Measurements from ENCODE around the gene WDR93. TPM values are rescaled to one million over a fixed set of nuclear protein-coding genes. Genes with fewer than 3 reads are reported as not detected.

Gene WDR93
- total and polyA plus RNA-seq, 4 donors, result 0.08 TPM; not detected in 2

GRCh38 chr15:89693091-89693490 is 2.5 kb downstream of the WDR93 start:
- TF ChIP-seq HNF4A (conservative IDR thresholded peaks at IDR 0.05) (no peak), FOXA2 (IDR thresholded peaks at IDR 0.05) (no peak), GABPA (IDR thresholded peaks at IDR 0.05 in 1 of 2, conservative IDR thresholded peaks at IDR 0.05 in 1 of 2) (no peak), NR2F2 (IDR thresholded peaks at IDR 0.05) (no peak), EGR1 (IDR thresholded peaks at IDR 0.05; ENCODE audit: low read depth in 2 of 2) (no peak), HNF4G (IDR thresholded peaks at IDR 0.05) (no peak), ZBTB33 (IDR thresholded peaks at IDR 0.05) (no peak), FOXA1 (IDR thresholded peaks at IDR 0.05) (no peak), SP1 (IDR thresholded peaks at IDR 0.05) (no peak), RAD21 (IDR thresholded peaks at IDR 0.05) (no peak), YY1 (IDR thresholded peaks at IDR 0.05) (no peak), JUND (IDR thresholded peaks at IDR 0.05) (no peak), TAF1 (conservative IDR thresholded peaks at IDR 0.05) (no peak), RXRA (IDR thresholded peaks at IDR 0.05) (no peak)
- TF ChIP-seq, protein P1, sequence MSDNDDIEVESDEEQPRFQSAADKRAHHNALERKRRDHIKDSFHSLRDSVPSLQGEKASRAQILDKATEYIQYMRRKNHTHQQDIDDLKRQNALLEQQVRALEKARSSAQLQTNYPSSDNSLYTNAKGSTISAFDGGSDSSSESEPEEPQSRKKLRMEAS (IDR thresholded peaks at IDR 0.05), result no peak
- TF ChIP-seq, protein P2, sequence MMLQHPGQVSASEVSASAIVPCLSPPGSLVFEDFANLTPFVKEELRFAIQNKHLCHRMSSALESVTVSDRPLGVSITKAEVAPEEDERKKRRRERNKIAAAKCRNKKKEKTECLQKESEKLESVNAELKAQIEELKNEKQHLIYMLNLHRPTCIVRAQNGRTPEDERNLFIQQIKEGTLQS (IDR thresholded peaks at IDR 0.05), result no peak
- TF ChIP-seq, protein P3, sequence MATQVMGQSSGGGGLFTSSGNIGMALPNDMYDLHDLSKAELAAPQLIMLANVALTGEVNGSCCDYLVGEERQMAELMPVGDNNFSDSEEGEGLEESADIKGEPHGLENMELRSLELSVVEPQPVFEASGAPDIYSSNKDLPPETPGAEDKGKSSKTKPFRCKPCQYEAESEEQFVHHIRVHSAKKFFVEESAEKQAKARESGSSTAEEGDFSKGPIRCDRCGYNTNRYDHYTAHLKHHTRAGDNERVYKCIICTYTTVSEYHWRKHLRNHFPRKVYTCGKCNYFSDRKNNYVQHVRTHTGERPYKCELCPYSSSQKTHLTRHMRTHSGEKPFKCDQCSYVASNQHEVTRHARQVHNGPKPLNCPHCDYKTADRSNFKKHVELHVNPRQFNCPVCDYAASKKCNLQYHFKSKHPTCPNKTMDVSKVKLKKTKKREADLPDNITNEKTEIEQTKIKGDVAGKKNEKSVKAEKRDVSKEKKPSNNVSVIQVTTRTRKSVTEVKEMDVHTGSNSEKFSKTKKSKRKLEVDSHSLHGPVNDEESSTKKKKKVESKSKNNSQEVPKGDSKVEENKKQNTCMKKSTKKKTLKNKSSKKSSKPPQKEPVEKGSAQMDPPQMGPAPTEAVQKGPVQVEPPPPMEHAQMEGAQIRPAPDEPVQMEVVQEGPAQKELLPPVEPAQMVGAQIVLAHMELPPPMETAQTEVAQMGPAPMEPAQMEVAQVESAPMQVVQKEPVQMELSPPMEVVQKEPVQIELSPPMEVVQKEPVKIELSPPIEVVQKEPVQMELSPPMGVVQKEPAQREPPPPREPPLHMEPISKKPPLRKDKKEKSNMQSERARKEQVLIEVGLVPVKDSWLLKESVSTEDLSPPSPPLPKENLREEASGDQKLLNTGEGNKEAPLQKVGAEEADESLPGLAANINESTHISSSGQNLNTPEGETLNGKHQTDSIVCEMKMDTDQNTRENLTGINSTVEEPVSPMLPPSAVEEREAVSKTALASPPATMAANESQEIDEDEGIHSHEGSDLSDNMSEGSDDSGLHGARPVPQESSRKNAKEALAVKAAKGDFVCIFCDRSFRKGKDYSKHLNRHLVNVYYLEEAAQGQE (IDR thresholded peaks at IDR 0.05), result no peak
- TF ChIP-seq, protein P4, sequence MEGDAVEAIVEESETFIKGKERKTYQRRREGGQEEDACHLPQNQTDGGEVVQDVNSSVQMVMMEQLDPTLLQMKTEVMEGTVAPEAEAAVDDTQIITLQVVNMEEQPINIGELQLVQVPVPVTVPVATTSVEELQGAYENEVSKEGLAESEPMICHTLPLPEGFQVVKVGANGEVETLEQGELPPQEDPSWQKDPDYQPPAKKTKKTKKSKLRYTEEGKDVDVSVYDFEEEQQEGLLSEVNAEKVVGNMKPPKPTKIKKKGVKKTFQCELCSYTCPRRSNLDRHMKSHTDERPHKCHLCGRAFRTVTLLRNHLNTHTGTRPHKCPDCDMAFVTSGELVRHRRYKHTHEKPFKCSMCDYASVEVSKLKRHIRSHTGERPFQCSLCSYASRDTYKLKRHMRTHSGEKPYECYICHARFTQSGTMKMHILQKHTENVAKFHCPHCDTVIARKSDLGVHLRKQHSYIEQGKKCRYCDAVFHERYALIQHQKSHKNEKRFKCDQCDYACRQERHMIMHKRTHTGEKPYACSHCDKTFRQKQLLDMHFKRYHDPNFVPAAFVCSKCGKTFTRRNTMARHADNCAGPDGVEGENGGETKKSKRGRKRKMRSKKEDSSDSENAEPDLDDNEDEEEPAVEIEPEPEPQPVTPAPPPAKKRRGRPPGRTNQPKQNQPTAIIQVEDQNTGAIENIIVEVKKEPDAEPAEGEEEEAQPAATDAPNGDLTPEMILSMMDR (IDR thresholded peaks at IDR 0.05; ENCODE audit: low read depth, low read length, missing input control), result no peak
- Histone ChIP-seq H3K4me1 (ENCODE audit: control insufficient read depth in 4 of 4, insufficient read depth in 4 of 4, low read length in 3 of 4) (peaks cover 0 to 16% (median 7%) of the 10 kb centered on the region in 4 donors), H3K27me3 (ENCODE audit: control insufficient read depth in 4 of 4, insufficient read depth in 4 of 4, low read length in 3 of 4) (no peaks in the 10 kb centered on the region), H3K9ac (ENCODE audit: low read depth in 1 of 2, low read length in 2 of 2) (no peak overlapping the region), H3K36me3 (ENCODE audit: control insufficient read depth in 4 of 4, insufficient read depth in 3 of 4, low read depth in 1 of 4, low read length in 3 of 4) (no peaks in the 10 kb centered on the region), H3K9me3 (ENCODE audit: control insufficient read depth in 4 of 4, low read length in 3 of 4) (no peaks in the 10 kb centered on the region), H3K4me3 (ENCODE audit: low read depth in 1 of 3, low read length in 3 of 3) (no peak overlapping the region), H3K27ac (ENCODE audit: low read depth in 1 of 2, low read length in 2 of 2) (no peak overlapping the region)
- WGBS, result 45% methylated on average over 2 of the region's 2 CpGs
- DNase-seq (ENCODE audit: low spot score), result no peak
